DND-41 (cell line): ENCODE data around the gene LRRC46.

Experiments
- ATAC-seq: fragments of 200-7000 bp; cut with Tn5 transposase; 3 replicates; pipeline ENCODE4 v1.9.1; 2021; ENCODE audit warnings: low read depth; ENCODE audit not compliant: insufficient read depth
- DNase-seq: peaks from one replicate; pipeline ENCODE4 v3.0.0-alpha.2; 2020
- H2AFZ ChIP-seq: 2 replicates; pipeline ENCODE4 v1.6.0; 2012; ENCODE audit warnings: low read depth, low read length
- H3K27ac ChIP-seq: 2 replicates; pipeline ENCODE4 v1.5.1; 2012; ENCODE audit warnings: low read length, inconsistent platforms
- H3K27me3 ChIP-seq: fragments of 200-600 bp; sonication (generic); 2 replicates; pipeline ENCODE4 v1.6.0; 2012; ENCODE audit warnings: low read length, mild to moderate bottlenecking, inconsistent platforms; ENCODE audit not compliant: insufficient read depth, poor library complexity
- H3K36me3 ChIP-seq: 2 replicates; pipeline ENCODE4 v1.5.1; 2012; ENCODE audit warnings: low read length, inconsistent platforms; ENCODE audit not compliant: insufficient read depth
- H3K4me1 ChIP-seq: 2 replicates; pipeline ENCODE4 v1.5.1; 2012; ENCODE audit warnings: mild to moderate bottlenecking, low read length; ENCODE audit not compliant: insufficient read depth
- H3K4me2 ChIP-seq: 2 replicates; pipeline ENCODE4 v1.6.0; 2012; ENCODE audit warnings: mild to moderate bottlenecking, moderate library complexity, low read length, inconsistent platforms; ENCODE audit not compliant: insufficient read depth
- H3K4me3 ChIP-seq, 2 experiments: fragments of 200-600 bp in 1 of 2; shearing (Covaris generic) in 1 of 2; 2 replicates each; pipeline ENCODE4 v1.5.1; 2012 to 2016; ENCODE audit warnings: inconsistent platforms in 2 of 2, low read length in 2 of 2, mild to moderate bottlenecking in 2 of 2, low read depth in 1 of 2, moderate library complexity in 1 of 2
- H3K79me2 ChIP-seq: 2 replicates; pipeline ENCODE4 v1.6.0; 2012; ENCODE audit warnings: low read length, inconsistent platforms; ENCODE audit not compliant: insufficient read depth
- H3K9ac ChIP-seq: 2 replicates; pipeline ENCODE4 v1.6.0; 2012; ENCODE audit warnings: low read depth, mild to moderate bottlenecking, inconsistent platforms, low read length, moderate library complexity
- H3K9me3 ChIP-seq: 2 replicates; pipeline ENCODE4 v1.5.1; 2012; ENCODE audit warnings: low read length, moderate library complexity, mild to moderate bottlenecking, inconsistent platforms; ENCODE audit not compliant: insufficient read depth, severe bottlenecking
- H4K20me1 ChIP-seq: 2 replicates; pipeline ENCODE4 v1.6.0; 2012; ENCODE audit warnings: low read length; ENCODE audit not compliant: insufficient read depth
- CTCF ChIP-seq: IDR thresholded peaks from 2 replicates; pipeline ENCODE4 v1.5.1; 2012; ENCODE audit warnings: borderline replicate concordance, low read length, moderate library complexity, mild to moderate bottlenecking; ENCODE audit not compliant: poor library complexity, severe bottlenecking; ENCODE audit errors: extremely low read depth
- EZH2 ChIP-seq: IDR thresholded peaks from 3 replicates; pipeline ENCODE4 v1.6.1; 2012; ENCODE audit warnings: borderline replicate concordance, low read depth, mild to moderate bottlenecking, moderate library complexity, low read length, inconsistent platforms; ENCODE audit not compliant: severe bottlenecking

The LRRC46 gene

DNA sequence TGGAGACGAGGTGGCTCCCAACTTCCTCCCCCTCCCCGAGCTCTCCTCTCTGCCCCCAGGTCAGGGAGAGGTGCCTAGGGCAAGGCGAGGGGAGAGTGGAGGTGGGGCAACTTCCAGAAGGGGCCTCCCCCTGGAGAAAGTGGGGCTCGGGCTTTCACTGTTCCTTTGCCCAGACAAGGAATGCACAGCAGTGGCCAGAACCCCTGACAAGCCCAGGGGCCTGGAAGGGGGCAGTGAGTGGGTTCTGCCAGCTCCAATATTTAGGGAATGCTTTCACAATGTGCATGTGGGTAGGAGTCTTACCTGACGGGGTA lies 52.9 kb downstream of the LRRC46 start:
- no peaks in the 10 kb centered on the region for H3K79me2 ChIP-seq
- H3K27me3 ChIP-seq = no peaks in the 10 kb centered on the region
- H3K27ac ChIP-seq = no peak overlapping the region
- H3K9ac ChIP-seq = no peak overlapping the region
- no peak overlapping the region for H2AFZ ChIP-seq
- H3K4me2 ChIP-seq = no peak overlapping the region
- no peak overlapping the region for H3K4me3 ChIP-seq
- TF ChIP-seq EZH2 = no peak
- TF ChIP-seq CTCF = no peak
- DNase-seq (no peak), ATAC-seq (no peak)
- no peaks in the 10 kb centered on the region for H3K36me3 ChIP-seq
- H3K9me3 ChIP-seq = no peaks in the 10 kb centered on the region
- H4K20me1 ChIP-seq = no peaks in the 10 kb centered on the region
- H3K4me1 ChIP-seq = no peaks in the 10 kb centered on the region

GRCh38 chr17:47884905-47885730 lies 53.6 kb downstream of the LRRC46 start:
- Histone ChIP-seq H3K27ac (no peak overlapping the region), H4K20me1 (no peaks in the 10 kb centered on the region), H3K9me3 (no peaks in the 10 kb centered on the region), H3K4me2 (no peak overlapping the region), H2AFZ (no peak overlapping the region), H3K4me1 (no peaks in the 10 kb centered on the region), H3K36me3 (no peaks in the 10 kb centered on the region), H3K27me3 (no peaks in the 10 kb centered on the region), H3K9ac (no peak overlapping the region), H3K4me3 (no peak overlapping the region), H3K79me2 (no peaks in the 10 kb centered on the region)
- DNase-seq = no peak
- no peak for ATAC-seq
- TF ChIP-seq CTCF = no peak
- TF ChIP-seq EZH2 = no peak
